Lung (tissue), 12 donors: ENCODE data around the gene MYO7A. TPM values are rescaled to one million over a fixed set of nuclear protein-coding genes. Genes with fewer than 3 reads are reported as not detected.

Experiments used
- ATAC-seq: fragments of 200-7000 bp; cut with Tn5 transposase; one replicate; pipeline ENCODE4 v1.9.1; 2020; ENCODE audit warnings: moderate number of reproducible peaks; ENCODE audit not compliant: insufficient read depth, low FRiP score
- DNase-seq, 3 donors: peaks; one replicate each; pipeline ENCODE4 v3.0.0-alpha.2; 2013 to 2017
- H3K27ac ChIP-seq, 2 donors: one replicate each; pipeline ENCODE4 v1.5.1; 2013; ENCODE audit warnings: mild to moderate bottlenecking in 2 of 2, moderate library complexity in 2 of 2, control low read depth in 1 of 2, inconsistent platforms in 1 of 2, low read depth in 1 of 2, low read length in 1 of 2
- H3K27me3 ChIP-seq, 3 donors: one replicate each; pipeline ENCODE4 v1.5.1; 2013; ENCODE audit warnings: low read length in 2 of 3; ENCODE audit not compliant: control insufficient read depth in 3 of 3, insufficient read depth in 3 of 3
- H3K36me3 ChIP-seq, 4 donors: one replicate each; pipeline ENCODE4 v1.5.1; 2013; ENCODE audit warnings: low read length in 4 of 4, mild to moderate bottlenecking in 1 of 4, moderate library complexity in 1 of 4; ENCODE audit not compliant: control insufficient read depth in 4 of 4, insufficient read depth in 4 of 4
- H3K4me1 ChIP-seq, 5 donors: one replicate each; pipeline ENCODE4 v1.5.1; 2013; ENCODE audit warnings: low read length in 5 of 5, mild to moderate bottlenecking in 2 of 5, moderate library complexity in 1 of 5; ENCODE audit not compliant: control insufficient read depth in 5 of 5, insufficient read depth in 5 of 5
- H3K4me3 ChIP-seq: one replicate; pipeline ENCODE4 v1.5.1; 2013; ENCODE audit warnings: mild to moderate bottlenecking, control low read depth, moderate library complexity
- H3K9ac ChIP-seq, 2 donors: one replicate each; pipeline ENCODE4 v1.5.1; 2013; ENCODE audit warnings: low read length in 2 of 2, control low read depth in 1 of 2; ENCODE audit not compliant: insufficient read depth in 1 of 2
- H3K9me3 ChIP-seq, 4 donors: one replicate each; pipeline ENCODE4 v1.5.1; 2013; ENCODE audit warnings: low read length in 3 of 4, mild to moderate bottlenecking in 1 of 4, moderate library complexity in 1 of 4; ENCODE audit not compliant: control insufficient read depth in 4 of 4, insufficient read depth in 3 of 4
- WGBS, 2 donors: extraction: QIAGEN DNeasy Blood & Tissue Kit; methylation state at CpG; one replicate each; pipeline ENCODE4 v1.1.7; 2013; 5-methylcytosine and 5-hydroxymethylcytosine counted together
- polyA plus RNA-seq, 2 donors: library from polyadenylated mRNA; stranded (reverse); fragments of 200-250 nt; gene quantifications; one replicate each; pipeline ENCODE4 v1.2.1, GENCODE V29; 2013
- total RNA-seq, 2 donors: library from RNA; depleted of rRNA in 1 of 2; stranded (reverse); fragments of >200 nt in 1 of 2; gene quantifications; one replicate each; pipeline ENCODE4 v1.2.1, GENCODE V29; 2014 to 2021
- TF ChIP-seq, protein P1 (sequence below): IDR thresholded peaks from 2 replicates; pipeline ENCODE4 v1.5.1; 2012; ENCODE audit warnings: mild to moderate bottlenecking; ENCODE audit errors: control extremely low read depth, extremely low read depth
- donor health status: control.
- donor health status: control.
- donor health status: Bipolar disorder and iron deficiency.
- donor health status: healthy.
- donor health status: DM: yes; HTN: yes; CAD: no.

MYO7A gene
- total and polyA plus RNA-seq, 4 donors: 1.8 to 10.2 (median 6.3) TPM

DNA sequence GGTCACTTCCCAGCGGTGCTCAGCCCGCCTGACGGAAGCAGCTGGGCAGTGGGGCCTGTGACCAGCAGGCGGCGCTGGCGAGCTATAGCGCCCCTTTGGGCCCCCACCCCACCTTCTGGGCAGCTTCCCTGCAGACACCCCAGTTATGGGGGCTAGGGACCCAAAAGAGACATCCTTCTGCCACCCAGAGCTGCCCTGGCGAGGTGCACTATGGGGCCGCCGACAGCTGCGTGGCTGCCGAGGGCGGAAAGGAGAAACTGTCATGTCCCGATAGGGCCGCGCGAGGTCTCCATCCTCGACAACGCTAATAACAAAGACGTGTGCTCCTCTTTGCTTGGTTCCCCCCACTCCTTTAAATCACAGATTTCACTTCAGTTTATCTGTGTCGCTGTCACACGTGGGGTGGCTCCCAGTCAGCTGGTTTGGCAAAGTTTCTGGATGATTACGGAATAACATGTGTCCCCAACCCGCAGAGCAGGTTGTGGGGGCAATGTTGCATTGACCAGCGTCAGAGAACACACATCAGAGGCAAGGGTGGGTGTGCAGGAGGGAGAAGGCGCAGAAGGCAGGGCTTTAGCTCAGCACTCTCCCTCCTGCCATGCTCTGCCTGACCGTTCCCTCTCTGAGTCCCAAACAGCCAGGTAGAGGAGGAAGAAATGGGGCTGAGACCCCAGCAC lies 673 bp upstream of the MYO7A start:
- H3K36me3 ChIP-seq: peaks cover 0 to 6% (median 0%) of the 10 kb centered on the region in 4 donors
- ATAC-seq: peak; percentile 72
- peak; percentile 69 to 77 (median 73) for DNase-seq
- no peak overlapping the region for H3K9ac ChIP-seq
- H3K9me3 ChIP-seq: no peaks in the 10 kb centered on the region
- H3K4me3 ChIP-seq: no peak overlapping the region
- no peaks in the 10 kb centered on the region for H3K27me3 ChIP-seq
- H3K27ac ChIP-seq: no peak overlapping the region
- WGBS, 2 donors: 4 to 7% methylated on average over 27 of the region's 27 CpGs
- TF ChIP-seq, protein P1, sequence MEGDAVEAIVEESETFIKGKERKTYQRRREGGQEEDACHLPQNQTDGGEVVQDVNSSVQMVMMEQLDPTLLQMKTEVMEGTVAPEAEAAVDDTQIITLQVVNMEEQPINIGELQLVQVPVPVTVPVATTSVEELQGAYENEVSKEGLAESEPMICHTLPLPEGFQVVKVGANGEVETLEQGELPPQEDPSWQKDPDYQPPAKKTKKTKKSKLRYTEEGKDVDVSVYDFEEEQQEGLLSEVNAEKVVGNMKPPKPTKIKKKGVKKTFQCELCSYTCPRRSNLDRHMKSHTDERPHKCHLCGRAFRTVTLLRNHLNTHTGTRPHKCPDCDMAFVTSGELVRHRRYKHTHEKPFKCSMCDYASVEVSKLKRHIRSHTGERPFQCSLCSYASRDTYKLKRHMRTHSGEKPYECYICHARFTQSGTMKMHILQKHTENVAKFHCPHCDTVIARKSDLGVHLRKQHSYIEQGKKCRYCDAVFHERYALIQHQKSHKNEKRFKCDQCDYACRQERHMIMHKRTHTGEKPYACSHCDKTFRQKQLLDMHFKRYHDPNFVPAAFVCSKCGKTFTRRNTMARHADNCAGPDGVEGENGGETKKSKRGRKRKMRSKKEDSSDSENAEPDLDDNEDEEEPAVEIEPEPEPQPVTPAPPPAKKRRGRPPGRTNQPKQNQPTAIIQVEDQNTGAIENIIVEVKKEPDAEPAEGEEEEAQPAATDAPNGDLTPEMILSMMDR: peak; percentile 88
- H3K4me1 ChIP-seq: peaks cover 0 to 26% (median 3%) of the 10 kb centered on the region in 5 donors

DNA sequence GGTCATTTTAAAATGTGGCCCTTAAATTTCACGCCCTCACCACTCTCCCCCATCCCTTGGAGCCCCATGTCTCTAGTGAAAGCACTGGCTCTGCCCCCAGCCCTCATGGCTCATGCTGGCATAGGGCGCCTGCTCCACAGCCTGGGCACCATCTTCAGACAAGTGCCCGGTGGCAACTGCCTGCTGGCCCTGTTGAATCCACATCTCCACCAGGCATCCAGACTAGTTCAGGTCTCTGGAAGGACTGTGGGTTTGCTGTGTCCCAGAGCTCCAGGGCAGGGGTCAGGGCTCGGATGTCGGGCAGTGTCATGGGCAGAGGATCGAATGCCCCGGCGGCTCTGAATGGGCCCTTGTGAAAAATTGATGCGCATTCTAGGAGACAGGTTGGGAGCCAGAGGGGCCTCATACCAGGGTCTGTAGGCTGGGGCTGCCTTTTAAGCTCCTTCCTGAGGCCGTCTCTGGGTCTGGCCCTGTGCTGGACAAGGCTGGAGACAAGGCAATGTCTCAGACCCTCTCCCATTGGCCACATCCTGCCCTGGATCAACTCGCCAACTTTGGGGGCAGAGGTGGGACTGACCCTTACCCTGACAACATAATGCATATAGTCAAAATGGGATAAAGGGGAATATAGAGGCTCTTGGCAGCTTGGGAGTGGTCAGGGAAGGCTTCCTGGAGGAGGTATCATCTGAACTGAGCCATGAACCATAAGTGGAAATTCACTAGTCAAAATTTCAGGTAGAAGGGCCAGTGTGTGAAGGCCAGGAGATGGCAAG lies 1.2 kb downstream of the MYO7A start:
- DNase-seq (no peak), ATAC-seq (no peak)
- H3K27ac ChIP-seq: no peak overlapping the region
- no peaks in the 10 kb centered on the region for H3K36me3 ChIP-seq
- H3K27me3 ChIP-seq: no peaks in the 10 kb centered on the region
- H3K4me1 ChIP-seq: peaks cover 0 to 26% (median 3%) of the 10 kb centered on the region in 5 donors
- no peak overlapping the region for H3K4me3 ChIP-seq
- TF ChIP-seq, protein P1: no peak
- H3K9me3 ChIP-seq: no peaks in the 10 kb centered on the region
- no peak overlapping the region for H3K9ac ChIP-seq
- 90 to 92% methylated on average over 11 of the region's 11 CpGs for WGBS, 2 donors

DNA sequence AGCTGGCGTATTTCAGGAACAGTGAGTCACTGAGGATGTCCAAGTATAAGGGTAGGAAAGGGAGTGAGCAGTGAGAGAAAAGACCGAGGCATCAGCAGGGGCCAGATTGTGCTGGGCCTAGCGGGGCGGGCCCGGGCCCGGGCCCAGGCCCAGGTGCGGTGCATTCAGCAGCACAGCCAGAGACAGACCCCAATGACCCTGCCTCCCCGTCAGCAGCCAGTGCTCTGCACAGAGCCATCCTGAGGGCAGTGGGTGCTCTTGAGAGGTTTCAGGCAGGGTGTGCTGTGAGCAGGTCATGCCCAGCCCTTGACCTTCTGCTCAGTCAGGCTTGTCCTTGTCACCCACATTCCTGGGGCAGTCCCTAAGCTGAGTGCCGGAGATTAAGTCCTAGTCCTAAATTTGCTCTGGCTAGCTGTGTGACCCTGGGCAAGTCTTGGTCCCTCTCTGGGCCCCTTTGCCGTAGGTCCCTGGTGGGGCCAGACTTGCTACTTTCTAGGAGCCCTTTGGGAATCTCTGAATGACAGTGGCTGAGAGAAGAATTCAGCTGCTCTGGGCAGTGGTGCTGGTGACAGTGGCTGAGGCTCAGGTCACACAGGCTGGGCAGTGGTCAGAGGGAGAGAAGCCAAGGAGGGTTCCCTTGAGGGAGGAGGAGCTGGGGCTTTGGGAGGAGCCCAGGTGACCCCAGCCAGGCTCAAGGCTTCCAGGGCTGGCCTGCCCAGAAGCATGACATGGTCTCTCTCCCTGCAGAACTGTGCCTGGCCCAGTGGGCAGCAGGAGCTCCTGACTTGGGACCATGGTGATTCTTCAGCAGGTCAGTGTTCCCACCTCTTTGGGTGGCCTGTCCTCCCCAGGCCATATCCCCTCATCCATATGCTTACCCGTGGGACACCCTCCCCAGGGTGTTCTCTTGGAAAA lies 2.1 kb downstream of the MYO7A start:
- no peaks in the 10 kb centered on the region for H3K27me3 ChIP-seq
- H3K9ac ChIP-seq: no peak overlapping the region
- no peak overlapping the region for H3K4me3 ChIP-seq
- WGBS, 2 donors: 96 to 100% methylated on average over 8 to 11 of the region's 11 CpGs
- no peaks in the 10 kb centered on the region for H3K36me3 ChIP-seq
- H3K9me3 ChIP-seq: no peaks in the 10 kb centered on the region
- DNase-seq (no peak), ATAC-seq (no peak)
- TF ChIP-seq, protein P1: no peak
- H3K27ac ChIP-seq: no peak overlapping the region
- peaks cover 0 to 26% (median 3%) of the 10 kb centered on the region in 5 donors for H3K4me1 ChIP-seq
